SU-DHL-6 (cell line): ENCODE data around the gene TMCC1.

Experiments
- H2AFZ ChIP-seq: fragments of 200-600 bp; sonication (generic); 2 replicates; pipeline ENCODE4 v1.6.1; 2014; ENCODE audit warnings: low read depth, mild to moderate bottlenecking, moderate library complexity, mixed read lengths, antibody characterized with exemption, low read length; ENCODE audit not compliant: severe bottlenecking
- H3F3A ChIP-seq: fragments of 200-600 bp; shearing (Covaris generic); 2 replicates; pipeline ENCODE4 v1.6.0; 2016; ENCODE audit warnings: antibody characterized with exemption, mild to moderate bottlenecking; ENCODE audit not compliant: insufficient read depth
- H3K27ac ChIP-seq: fragments of 200-600 bp; sonication (generic); 2 replicates; pipeline ENCODE4 v1.5.1; 2016; ENCODE audit warnings: low read depth, mild to moderate bottlenecking, low read length, moderate library complexity, mixed read lengths
- H3K27me3 ChIP-seq: fragments of 200-600 bp; sonication (generic), shearing (Covaris generic); 2 replicates; pipeline ENCODE4 v1.6.0; 2014; ENCODE audit warnings: mild to moderate bottlenecking, low read length
- H3K36me3 ChIP-seq: fragments of 200-600 bp; sonication (generic); 2 replicates; pipeline ENCODE4 v1.6.1; 2014; ENCODE audit warnings: mild to moderate bottlenecking, low read length, mixed read lengths
- H3K4me2 ChIP-seq: fragments of 300-600, 200-600 bp; shearing (Covaris generic), sonication (generic); 2 replicates; pipeline ENCODE4 v1.6.0; 2014; ENCODE audit warnings: low read length, low read depth, mild to moderate bottlenecking; ENCODE audit not compliant: poor library complexity, severe bottlenecking
- H3K4me3 ChIP-seq: fragments of 200-600 bp; sonication (generic); 2 replicates; pipeline ENCODE4 v1.5.1; 2014; ENCODE audit warnings: antibody characterized with exemption, low read length, mild to moderate bottlenecking, mixed read lengths; ENCODE audit not compliant: insufficient read depth, poor library complexity, severe bottlenecking
- H3K79me2 ChIP-seq: fragments of 200-600 bp; sonication (generic); 2 replicates; pipeline ENCODE4 v1.6.1; 2014; ENCODE audit warnings: mild to moderate bottlenecking, low read length, moderate library complexity; ENCODE audit not compliant: insufficient read depth
- H3K9ac ChIP-seq: fragments of 200-600 bp; sonication (generic); 2 replicates; pipeline ENCODE4 v1.7.0; 2014; ENCODE audit warnings: mild to moderate bottlenecking, low read length
- H3K9me2 ChIP-seq: fragments of 200-600 bp; sonication (generic); replicated peaks from 2 replicates; pipeline ENCODE4 v1.6.1; 2014; ENCODE audit warnings: low read length; ENCODE audit not compliant: insufficient read depth
- H3K9me3 ChIP-seq: fragments of 200-600 bp; sonication (generic); 2 replicates; pipeline ENCODE4 v1.6.1; 2014; ENCODE audit warnings: low read length, mixed read lengths; ENCODE audit not compliant: insufficient read depth
- H4K20me1 ChIP-seq: fragments of 200-600 bp; sonication (generic); 2 replicates; pipeline ENCODE4 v1.6.1; 2014; ENCODE audit warnings: low read depth, mild to moderate bottlenecking, antibody characterized with exemption, low read length, moderate library complexity, mixed read lengths
- EZH2phosphoT487 ChIP-seq: fragments of 200-600 bp; sonication (generic), shearing (Covaris generic); conservative IDR thresholded peaks from 2 replicates; pipeline ENCODE4 v1.6.1; 2018; ENCODE audit warnings: mild to moderate bottlenecking, antibody characterized with exemption, low read length, moderate library complexity, mixed read lengths
- TF ChIP-seq, protein P1 (sequence below): fragments of 200-600 bp; sonication (generic); IDR thresholded peaks from one replicate; pipeline ENCODE4 v1.5.1; 2017; ENCODE audit warnings: antibody characterized with exemption, mild to moderate bottlenecking, low read length, moderate library complexity; ENCODE audit not compliant: insufficient read depth, poor library complexity, severe bottlenecking

The TMCC1 gene

DNA sequence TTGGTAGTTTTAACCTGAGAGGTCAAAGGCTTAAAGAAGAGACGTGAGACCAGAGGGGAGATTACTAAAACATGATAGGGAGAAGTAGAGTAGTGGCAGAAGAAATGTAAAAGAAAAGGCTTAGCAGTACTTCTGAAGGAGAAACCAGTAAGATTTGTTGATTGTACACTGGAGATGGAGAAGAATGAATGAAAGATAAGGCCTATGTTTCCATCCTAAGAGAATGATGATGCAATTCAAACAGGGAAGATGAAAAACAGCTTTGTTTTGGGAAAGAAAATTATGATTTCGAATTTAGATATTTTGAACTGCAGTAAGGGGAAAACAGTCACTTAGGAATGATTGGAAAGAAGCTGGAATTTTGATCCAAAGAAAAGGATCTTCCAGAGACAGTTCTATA, 189.6 kb downstream of the TMCC1 start:
- no peak overlapping the region for H2AFZ ChIP-seq

DNA sequence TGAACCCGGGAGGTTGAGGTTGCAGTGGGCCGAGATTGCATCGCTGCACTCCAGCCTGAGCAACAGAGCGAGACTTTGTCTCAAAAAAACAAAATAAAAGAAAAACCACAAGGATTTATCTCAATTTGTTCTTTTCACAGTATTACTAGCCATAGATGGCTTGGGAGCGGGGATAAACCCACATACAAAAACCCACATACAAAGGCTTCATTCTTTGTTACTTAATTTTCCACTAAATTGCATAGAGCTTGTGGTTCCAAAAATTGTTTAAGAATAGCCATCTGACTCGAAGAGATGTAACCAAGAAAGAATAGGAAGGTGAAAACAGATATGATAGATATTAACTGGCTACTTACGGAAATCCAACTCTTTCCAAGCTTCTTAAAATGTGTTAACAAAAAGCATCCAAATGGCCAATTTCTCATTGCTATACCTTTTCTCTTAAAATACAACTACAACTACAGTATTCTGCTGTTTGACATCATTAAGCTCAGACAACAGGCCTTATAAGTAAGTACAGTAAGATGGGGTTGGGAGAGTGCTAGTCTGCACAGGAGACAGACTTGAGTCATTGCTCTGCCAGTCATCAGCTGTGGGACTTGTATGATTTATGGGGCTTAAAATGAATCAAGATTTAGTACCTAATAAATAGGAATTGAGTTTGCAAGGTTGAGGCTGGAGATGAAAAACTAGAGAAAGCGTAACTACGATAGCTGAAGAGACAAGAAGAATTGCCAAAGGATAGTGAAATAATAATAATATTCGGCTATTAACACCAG, 190.4 kb downstream of the TMCC1 start:
- H3K27ac ChIP-seq = no peak overlapping the region
- no peaks in the 10 kb centered on the region for H3K9me2 ChIP-seq
- no peaks in the 10 kb centered on the region for H4K20me1 ChIP-seq
- H3K27me3 ChIP-seq = no peaks in the 10 kb centered on the region
- no peaks in the 10 kb centered on the region for H3F3A ChIP-seq
- no peaks in the 10 kb centered on the region for H3K36me3 ChIP-seq
- no peak overlapping the region for H2AFZ ChIP-seq
- no peak overlapping the region for H3K4me3 ChIP-seq
- H3K9me3 ChIP-seq = no peaks in the 10 kb centered on the region
- no peaks in the 10 kb centered on the region for H3K79me2 ChIP-seq
- H3K4me2 ChIP-seq = no peak overlapping the region
- TF ChIP-seq EZH2phosphoT487 = no peak
- TF ChIP-seq, protein P1, sequence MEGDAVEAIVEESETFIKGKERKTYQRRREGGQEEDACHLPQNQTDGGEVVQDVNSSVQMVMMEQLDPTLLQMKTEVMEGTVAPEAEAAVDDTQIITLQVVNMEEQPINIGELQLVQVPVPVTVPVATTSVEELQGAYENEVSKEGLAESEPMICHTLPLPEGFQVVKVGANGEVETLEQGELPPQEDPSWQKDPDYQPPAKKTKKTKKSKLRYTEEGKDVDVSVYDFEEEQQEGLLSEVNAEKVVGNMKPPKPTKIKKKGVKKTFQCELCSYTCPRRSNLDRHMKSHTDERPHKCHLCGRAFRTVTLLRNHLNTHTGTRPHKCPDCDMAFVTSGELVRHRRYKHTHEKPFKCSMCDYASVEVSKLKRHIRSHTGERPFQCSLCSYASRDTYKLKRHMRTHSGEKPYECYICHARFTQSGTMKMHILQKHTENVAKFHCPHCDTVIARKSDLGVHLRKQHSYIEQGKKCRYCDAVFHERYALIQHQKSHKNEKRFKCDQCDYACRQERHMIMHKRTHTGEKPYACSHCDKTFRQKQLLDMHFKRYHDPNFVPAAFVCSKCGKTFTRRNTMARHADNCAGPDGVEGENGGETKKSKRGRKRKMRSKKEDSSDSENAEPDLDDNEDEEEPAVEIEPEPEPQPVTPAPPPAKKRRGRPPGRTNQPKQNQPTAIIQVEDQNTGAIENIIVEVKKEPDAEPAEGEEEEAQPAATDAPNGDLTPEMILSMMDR = no peak
- no peak overlapping the region for H3K9ac ChIP-seq

More for the DNA sequence above, 189.6 kb downstream of the TMCC1 start:
- Histone ChIP-seq H3K27ac (no peak overlapping the region), H3K9me3 (no peaks in the 10 kb centered on the region), H3K4me2 (no peak overlapping the region), H3K4me3 (no peak overlapping the region), H3K9me2 (no peaks in the 10 kb centered on the region), H3K36me3 (no peaks in the 10 kb centered on the region), H3K79me2 (no peaks in the 10 kb centered on the region), H3F3A (no peaks in the 10 kb centered on the region), H4K20me1 (no peaks in the 10 kb centered on the region), H3K27me3 (no peaks in the 10 kb centered on the region), H3K9ac (no peak overlapping the region)
- no peak for TF ChIP-seq EZH2phosphoT487
- TF ChIP-seq, protein P1 = no peak

DNA sequence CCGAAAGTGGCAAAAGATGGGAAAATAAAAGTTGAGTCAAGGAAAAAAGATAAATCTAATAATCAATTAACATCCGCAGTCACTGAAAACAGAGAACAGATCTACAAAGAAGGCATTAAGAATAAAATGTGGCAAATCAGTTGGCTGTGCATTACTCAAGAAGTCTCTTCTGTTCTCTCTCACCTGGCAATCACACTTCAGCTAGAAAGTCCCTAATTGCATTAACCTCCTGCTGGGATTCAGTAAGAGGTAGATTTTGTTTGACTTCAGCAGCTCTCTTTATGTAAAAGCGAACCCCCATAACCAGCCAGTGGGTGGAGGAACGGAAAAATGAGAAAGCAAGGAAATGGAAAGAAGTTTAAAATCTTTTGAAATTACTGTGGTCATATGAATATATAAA, 192.3 kb downstream of the TMCC1 start:
- H3K79me2 ChIP-seq = no peaks in the 10 kb centered on the region
- TF ChIP-seq EZH2phosphoT487 = no peak
- TF ChIP-seq, protein P1 = no peak
- no peak overlapping the region for H3K4me3 ChIP-seq
- no peaks in the 10 kb centered on the region for H3K27me3 ChIP-seq
- no peak overlapping the region for H2AFZ ChIP-seq
- no peaks in the 10 kb centered on the region for H4K20me1 ChIP-seq
- no peaks in the 10 kb centered on the region for H3K9me2 ChIP-seq
- H3K36me3 ChIP-seq = no peaks in the 10 kb centered on the region
- peaks cover 9% of the 10 kb centered on the region; the same call in 1 of the 2 replicates for H3K9me3 ChIP-seq
- H3F3A ChIP-seq = no peaks in the 10 kb centered on the region
- no peak overlapping the region for H3K27ac ChIP-seq
- no peak overlapping the region for H3K4me2 ChIP-seq
- no peak overlapping the region for H3K9ac ChIP-seq
